Measurements from ENCODE around the gene TMPRSS13.
"Not testable (repeated sequence)": the region's sequence is repeated elsewhere in the genome, so short reads cannot be mapped to it uniquely, and the experiment has no call there.

Gene TMPRSS13

DNA sequence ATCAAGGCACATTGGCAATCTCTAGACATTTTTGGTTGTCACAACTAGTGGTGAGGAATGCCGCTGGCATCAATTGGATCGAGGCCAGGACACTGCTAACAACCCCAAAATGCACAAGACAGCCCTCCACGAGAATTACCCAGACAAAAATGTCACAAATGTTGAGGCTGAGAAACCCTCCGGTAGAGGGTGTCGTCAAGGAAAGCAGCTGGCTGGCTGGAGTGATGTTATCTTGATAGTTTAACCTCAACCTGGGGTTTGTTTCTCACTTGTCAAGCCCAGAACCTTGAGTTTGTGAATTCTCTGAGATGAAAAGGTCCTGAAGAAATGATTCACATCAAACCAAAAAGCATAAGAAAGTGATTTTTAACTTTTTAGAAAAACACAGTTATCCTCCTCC, 21.1 kb upstream of the TMPRSS13 start:
- no peak for DNase-seq

DNA sequence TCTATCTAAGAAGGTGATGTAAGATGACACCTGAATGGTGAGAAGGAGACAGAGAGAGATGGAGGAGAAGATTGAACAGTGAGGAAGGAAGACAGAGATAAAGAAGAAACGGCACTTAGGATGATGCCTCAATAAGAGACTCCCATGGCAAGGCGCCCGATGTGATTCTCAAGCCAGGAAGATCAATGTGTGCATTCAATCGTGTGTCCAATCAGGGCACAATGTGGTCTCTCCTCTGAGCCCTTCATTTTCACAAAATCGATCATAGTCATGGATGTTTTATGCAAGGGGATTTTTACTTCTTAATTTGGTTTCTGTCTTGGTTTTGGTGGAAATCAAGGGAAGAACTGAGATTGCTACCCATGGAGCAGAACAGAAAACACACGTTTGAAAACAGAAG, 19.9 kb upstream of the TMPRSS13 start:
- no peak for DNase-seq

DNA sequence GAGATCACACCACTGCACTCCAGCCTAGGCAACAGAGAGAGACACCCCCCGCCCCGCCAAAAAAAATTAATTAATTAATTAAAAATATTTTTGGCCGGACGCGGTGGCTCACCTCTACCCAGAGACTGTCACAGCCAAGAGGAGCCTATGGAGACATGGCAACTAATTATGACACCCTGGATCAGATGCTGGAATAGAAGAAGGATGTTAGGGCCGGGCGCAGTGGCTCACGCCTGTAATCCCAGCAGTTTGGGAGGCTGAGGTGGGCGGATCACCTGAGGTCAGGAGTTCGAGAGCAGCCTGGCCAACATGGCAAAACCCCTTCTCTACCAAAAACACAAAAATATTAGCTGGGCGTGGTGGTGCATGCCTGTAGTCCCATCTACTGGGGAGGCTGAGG, 19.3 kb upstream of the TMPRSS13 start:
- not testable (repeated sequence) for DNase-seq

DNA sequence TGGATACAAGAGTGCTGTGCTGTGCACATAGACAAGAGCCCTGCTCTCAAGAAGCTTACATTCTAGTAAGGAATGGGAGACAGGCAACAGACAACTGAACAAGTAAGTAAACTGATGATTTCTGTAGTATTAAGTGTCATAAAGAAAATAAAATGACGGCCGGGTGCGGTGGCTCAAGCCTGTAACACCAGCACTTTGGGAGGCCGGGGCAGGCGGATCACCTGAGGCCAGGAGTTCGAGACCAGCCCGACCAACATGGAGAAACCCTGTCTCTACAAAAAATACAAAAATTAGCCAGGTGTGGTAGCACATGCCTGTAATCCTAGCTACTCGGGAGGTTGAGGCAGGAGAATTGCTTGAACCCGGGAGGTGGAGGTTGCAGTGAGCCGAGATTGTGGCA, 18.5 kb upstream of the TMPRSS13 start:
- not testable (repeated sequence) for DNase-seq

DNA sequence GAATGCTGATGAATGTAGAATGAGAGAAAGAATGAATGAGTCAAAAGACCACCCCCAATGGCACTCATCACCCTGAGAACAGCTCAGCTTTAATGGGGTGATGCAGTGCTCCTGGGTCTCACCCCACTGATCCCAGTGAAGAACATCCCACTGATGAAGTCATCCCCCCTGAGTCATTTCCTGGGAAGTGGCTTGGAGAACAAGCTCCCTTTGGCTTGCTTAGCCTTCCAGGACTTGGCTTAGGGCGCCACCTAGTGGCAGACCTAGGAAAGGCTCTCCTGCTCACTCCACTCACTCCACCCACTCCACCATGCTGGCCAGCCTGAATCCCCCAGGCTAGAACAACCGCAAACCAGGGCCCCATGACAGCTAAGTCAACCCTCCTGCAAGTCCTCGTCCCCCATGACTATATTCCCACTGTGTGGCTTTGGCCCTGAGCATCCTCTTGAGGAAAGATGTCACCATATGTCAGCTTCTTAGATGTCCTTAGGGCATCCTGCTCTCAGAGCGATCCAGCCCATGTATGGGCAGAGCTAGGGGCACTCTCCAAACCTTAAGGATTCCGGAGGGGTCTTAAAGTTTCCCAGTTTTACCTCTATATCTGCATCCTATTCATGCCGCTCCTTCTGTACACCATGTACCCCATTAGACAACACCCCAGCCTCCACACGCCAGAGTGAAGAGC, 17.8 kb upstream of the TMPRSS13 start:
- peak; percentile 93 for DNase-seq

DNA sequence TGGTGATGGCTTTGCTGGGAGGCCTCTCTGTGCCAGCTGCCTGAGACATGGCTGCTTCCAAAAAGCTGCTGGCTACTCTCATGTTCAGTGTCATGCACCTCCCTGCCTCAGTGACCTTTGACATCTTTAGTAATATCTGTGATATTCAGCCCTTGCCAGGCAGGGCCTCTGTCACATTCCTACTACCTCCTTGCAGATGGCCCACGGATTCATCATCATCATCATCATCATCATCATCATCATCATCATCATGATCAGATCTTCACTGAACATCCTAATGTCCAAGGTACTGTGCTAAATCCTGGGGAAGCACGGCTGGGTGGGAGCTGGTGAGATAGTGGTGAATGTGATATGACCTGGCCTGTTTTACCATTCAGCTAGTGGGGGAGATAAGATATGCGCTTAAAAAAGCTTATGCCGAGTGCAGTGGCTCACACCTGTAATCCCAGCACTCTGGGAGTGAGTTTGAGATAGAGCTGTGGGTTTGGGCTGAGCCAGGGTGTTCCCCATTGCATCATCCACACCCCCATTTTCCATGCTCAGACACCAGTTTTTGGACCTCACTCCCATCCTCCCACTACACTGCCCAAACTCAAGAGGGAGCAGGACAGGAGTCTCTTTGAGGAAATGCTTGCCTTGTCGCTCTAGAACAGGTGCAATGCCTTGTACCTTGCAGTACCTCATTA, 17.1 kb upstream of the TMPRSS13 start:
- DNase-seq = no peak

DNA sequence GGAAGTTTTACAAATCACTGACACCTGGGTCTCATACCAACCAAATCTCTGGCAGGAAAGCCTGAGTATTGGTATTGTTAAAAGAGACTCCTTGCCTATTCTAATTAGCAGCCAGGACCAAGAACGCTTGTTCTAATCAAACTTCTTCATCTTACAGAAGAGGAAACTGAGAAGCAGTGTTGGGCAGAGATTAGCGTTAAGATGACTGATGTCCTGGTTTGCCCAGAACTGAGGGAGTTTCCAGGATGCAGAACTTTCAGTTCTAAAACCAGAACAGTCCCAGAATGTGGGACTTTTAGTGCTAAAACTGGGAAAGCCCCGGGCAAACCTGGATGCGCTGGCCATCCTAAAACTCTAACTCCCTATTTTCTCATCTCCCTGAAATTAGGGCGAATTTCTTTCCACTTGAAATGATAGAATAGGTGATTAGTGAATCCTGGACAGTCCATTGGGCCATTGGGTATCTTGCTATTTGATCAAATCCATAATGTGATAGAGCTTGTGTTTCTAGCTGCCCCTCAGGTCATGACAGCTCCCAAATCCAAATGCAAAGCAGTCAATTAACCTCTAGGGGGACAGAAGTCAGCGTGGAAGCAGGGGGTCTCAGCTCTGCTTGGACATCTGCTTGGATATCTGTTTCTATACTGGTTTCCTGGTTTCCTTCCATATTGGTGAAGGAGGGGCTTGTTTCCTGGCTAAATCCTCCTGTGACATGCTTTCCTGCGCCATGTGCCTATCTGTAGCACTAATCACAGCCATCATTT, 16.0 kb upstream of the TMPRSS13 start:
- DNase-seq = no peak

DNA sequence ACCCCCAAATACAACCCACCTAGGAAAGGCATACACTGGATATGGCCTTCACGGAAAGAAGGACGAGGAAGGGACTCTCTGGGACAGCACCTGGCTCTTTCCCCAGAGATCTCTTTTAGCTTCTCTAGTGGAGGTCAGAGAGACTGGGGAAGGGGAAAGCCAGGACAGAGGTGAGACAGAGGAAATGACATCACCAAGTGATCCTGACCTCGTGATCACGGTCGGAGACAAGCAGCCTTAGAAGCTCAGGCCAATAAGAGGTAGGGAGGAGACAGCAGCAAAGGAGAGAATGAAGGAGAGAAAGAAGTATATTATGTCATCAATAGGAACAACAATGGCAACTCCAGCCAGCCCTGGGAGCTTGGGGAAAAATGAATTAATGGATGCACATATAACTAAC, 15.4 kb upstream of the TMPRSS13 start:
- no peak for DNase-seq

DNA sequence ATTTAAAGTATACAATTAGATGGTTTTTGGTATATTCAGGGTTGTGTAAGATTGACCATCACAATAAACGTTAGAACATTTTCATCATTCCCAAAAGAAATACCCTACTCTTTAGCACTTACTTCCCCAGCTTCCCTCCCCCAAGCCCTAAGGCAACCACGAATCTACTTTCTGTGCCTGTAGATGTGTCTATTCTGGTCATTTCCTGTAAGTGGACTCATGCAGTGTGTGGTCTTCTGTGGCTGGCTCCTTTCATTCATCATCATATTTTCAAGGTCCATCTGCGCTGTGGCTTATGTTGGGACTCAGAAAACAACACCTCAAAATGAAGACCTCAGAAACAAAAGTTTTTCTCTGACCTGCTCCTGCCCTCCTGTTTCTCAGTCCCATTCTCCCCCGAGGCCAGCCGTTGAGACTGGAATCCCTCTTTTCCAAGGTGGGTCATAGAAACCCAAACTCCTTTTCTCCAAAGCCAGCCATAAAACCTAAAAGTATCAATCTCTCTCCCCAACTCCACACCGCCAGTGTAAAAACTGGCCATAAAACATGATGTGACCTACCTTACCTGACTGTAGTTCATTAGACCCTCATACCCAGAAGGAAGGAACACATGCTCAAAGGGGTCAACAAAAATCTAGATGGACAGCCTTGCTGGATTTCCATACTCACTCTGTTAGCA, 12.9 kb upstream of the TMPRSS13 start:
- DNase-seq = no peak

DNA sequence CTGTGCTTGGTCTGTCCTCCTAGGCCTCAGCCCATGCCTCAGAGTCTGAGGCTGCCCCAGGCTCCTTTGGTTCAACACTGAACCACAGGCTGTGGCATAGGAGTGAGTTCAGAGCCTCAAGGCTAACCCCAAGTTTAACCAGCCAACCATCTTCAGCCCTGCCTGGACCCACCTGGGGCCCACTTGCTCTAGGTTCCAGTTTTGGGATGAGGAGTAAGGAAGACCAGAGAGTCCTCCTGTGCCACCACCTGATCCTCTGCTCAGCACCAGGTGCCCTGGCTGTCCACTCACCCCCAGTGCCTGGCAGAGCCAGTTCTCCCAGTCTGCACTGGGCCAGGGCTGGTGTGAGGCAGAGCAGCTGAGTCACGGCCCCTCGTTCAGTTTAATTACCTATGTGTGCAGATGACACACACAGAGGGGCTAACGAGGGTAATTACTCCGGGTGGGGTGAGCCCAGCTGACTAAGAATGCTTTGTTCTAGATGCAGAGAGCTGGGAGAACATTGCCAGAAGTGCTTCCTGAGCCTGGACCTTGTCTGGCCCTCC, 12.0 kb upstream of the TMPRSS13 start:
- no peak for DNase-seq

DNA sequence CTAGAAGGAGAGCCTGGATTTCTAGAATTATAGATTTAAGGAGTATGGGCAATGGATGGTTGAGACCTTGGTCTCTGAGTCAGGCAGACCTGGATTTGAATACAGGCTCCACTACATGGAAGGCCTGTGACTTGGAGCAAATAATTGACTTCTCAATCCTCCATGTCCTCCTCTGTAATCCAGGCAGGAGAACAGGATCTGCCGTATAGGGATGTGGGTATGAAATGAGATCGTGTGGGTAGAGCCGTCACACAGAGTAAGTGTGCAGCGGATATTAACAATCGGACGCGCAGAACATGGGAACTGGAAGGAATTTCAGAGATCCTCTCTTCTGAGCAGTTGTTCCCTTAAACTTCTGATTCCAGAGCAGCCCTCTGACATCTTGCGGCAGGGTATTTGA, 11.5 kb upstream of the TMPRSS13 start:
- DNase-seq = no peak

DNA sequence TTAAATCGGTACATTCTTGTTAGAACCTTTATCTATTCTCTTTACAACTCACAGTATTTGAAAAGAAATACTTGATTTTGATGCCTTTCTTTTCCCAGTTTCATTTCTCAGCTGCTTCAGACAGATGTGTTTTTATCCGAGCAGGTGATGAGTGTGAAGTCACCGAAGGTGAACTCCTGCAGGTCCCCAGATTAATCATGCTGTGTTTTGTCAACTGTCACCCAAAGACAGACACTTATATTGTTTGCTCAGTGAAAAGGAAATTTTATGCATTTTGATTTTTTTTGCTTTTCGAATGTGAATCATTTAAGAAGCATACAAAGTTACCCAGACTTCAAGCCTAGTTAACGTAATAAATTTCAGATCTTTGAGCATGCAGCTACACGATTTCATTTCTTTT, 7.8 kb upstream of the TMPRSS13 start:
- no peak for DNase-seq

DNA sequence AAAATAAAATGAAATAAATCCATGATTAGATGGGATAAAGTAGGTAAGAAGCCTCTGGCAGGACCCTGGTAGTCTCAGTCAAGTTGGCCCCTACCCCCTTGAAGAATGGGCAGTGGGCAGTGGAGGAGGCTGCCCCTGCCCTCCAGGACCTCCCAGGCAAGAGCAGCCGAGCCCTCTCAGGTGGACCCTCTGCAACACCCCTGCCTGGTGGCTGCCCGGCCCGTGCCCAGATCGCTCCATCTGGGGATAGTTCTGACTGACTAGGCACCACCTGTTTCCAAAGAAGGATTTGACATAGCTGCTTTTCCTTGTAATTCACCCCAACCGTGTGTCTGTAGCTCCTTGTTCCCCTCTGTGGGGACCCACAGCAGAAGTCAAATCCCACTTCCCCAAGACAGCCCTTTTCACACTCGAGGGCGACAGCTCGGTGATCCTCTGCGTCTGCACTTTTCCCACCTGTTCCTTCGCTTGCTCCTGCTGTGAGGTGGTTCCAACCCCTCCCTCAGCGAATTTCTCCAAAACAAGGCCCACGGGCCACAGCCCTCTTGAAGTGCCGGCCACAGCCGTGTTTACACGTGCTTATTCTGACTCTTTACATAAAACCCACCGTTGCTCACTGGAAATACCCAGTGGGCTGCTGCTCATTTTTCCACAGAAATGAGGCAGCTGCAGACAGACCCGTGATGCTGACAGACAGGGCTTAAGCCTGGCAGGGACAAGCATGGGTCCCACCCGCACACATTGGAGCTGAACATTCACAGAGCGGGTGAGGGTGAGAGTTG, 5.5 kb upstream of the TMPRSS13 start:
- DNase-seq = no peak

DNA sequence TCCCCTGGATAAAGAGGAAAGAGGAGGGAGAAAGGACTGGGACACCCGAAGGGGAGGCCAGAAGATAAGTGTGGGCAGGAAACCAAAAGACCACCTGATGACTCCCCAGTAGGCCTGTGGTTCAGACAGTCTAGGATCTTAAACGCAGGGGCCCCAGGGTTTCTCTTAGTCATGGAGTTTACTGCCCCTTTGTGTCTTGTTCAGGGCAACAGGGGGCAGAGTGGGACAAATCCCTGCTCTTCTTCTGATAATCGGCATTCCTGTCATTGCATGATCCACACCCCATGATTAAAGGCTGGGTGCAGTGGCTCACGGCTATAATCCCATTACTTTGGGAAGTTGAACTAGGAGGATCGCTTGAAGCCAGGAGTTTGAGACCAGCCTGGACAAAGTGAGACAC, 4.7 kb upstream of the TMPRSS13 start:
- DNase-seq = no peak

DNA sequence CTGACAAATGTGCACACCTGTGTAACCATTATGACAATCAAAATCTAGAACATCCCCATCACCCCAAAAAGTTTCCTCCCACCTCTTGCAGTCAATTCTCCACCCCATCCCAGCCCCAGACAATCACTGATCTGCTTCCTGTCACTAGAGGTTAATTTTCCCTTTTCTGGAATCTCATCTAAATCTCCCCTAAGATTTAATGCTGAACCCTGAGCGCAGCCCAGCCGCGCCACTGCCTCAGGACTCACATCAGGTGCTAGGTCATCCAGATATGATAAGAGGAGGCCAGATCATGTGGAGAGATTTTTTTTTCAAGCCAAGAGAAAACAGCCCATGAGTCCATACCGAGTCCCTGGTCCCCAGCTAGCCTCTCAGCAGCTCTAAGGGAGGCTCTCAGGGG, 4.3 kb upstream of the TMPRSS13 start:
- no peak for DNase-seq

DNA sequence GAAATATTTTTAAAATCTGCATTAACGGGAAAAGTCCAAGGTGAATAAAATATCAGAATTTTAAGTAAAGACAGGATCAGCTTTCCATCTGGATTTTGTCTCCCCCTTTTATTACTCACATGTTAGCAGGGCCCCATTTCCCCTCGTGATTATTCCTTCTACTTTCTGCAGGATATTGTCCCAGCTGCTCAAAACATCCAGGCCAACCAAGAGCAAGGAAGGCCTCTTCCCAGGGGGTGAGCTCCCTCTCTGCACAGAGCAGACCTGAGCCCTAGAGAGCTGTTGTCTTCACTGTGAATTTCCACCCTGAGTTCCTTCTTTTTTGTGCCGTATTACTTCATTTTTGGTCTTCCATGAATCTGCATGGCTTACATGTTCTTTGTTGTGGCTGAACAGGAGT, 3.7 kb upstream of the TMPRSS13 start:
- no peak for DNase-seq

DNA sequence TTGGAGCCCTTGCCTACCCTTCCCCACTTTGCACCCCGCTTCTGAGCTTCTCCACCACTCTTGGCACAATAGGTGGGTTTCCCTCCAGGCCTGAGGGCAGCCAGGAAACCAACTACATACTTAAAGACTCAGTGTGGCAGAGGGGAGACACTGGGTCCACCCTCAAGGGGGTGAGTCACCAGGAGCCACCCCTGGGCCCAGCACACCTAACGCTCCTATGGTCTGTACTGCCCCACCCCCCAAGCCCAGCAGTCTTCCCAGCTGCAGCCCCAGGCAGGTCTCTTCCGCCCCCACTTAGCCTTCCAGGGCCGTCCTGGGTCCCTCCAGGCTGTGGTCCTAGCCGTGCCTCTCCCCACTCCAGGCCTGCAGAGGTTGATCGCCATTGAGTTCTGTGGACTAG, 3.2 kb upstream of the TMPRSS13 start:
- DNase-seq = no peak

DNA sequence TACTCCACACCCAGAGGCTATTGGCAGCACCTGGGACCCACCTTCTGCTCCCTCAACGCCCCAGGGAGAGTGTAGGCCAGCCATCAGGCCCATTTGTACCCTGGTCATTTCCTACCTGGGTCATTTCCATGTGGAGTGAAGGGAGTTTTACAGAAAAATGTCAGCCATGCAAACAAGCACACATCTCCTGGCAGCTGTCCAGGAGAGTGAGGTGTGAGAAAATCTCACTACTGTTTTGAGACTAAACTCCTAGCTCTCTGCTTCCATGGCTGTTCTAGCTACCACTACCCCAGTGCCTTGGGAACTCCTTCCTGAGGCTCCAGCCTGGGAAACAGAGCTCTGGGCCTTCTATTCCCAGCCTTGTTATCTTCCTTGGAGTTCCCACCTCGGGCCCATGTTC, 2.8 kb upstream of the TMPRSS13 start:
- DNase-seq = no peak

DNA sequence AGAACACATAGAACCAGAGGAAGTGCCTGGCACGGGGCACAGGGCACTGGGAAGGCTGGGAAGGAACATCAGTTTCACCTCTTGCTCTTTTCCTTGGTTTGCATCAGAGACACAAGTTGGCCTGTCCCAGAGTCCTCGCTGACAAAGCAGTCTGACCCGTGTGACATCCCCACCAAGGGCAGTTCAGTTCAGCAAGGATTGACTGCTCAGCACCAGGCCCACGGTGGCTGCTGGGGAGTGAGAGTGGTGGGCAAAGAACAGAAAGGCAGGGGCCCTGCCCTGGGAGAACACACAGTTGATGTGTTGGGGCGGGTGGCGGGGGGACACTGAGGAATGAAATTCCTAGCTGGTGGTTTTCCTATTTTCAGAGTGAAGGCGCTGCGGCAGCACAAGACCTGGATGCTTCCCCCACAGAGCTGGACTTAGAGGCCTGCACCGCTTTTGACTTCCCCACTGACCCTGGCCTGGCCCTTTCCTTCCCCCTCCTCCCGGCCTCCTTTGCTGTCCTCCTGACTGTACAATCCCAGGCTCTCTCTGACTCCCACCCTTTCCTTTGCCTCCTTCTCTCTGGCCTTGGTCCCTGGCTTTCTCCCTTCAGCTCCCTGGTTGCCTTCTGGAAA, 2.2 kb upstream of the TMPRSS13 start:
- no peak for DNase-seq

DNA sequence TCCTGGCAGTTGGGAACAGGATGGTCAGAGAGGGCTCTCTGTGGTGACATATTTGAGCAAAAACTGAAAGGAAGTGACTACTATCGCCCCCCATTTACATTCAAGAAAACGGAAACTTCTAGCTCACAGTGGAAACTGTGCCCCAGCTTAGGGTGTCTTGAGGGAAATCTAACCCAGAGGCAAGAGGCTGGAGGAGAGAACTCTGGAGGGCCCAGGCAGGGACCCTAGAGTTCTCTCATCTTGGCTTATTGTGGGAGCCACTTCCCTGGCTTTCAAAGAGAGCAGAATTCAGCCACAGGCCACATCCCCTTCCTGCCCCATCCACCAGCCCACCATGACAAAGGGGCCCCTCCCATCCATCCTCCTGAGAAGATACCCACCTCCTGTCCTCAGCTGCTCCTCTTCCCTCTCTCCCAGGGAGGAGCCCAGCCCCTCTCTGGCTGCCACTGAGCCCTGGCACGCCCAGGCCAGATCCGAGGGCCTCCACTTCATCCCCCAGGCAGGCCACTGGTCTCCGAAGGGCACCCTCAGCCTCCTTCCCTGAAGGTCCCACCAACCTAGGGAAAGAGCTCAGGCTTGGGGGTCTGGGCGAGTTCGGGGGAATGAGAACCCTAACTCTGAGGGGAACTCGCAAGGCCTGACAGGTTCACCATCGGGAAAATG, 1.6 kb upstream of the TMPRSS13 start:
- DNase-seq = no peak

DNA sequence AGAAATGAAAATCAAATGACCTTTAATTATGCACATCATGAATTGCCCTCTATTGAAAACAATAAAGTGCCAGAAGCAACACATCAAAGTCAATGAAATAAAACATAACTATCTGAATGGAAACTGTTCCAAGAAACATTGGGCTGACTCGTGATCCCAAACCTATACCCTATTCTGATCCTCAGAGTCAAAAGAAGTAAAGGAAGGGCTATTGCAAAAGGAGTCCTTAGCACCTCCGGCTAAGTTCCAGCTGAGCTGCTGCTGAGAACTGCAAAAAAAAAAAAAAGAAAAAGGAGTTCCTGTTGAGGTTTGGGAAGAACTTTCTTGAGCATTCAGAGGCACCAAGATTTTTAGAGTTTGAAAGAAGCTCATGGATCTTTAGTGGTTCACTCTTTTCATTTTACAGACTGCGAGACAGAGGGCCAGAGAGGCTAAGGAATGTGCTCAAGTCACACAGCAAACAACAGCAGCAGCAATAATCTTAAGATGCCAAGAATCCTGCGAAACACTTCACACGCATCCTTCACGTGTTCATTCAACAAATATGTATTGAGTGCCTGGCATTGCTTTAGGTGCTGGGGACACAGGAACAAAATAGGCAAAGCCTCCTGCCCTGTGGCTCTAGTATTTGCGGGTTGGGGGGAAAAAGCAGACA, 841 bp upstream of the TMPRSS13 start:
- no peak for DNase-seq

All from NCI-H1105 (cell line).